Measurements from ENCODE around the gene DOP1B. TPM values are rescaled to one million over a fixed set of nuclear protein-coding genes. Genes with fewer than 3 reads are reported as not detected.
"Not testable (repeated sequence)": the region's sequence is repeated elsewhere in the genome, so short reads cannot be mapped to it uniquely, and the experiment has no call there.

DOP1B gene
- total and polyA plus RNA-seq, 12 donors, result 2.3 to 21.2 (median 13.5) TPM

GRCh38 chr21:36193200-36193599 lies 36.6 kb downstream of the DOP1B start:
- Histone ChIP-seq H3K36me3 (no peaks in the 10 kb centered on the region), H3K9me3 (no peaks in the 10 kb centered on the region), H3K27ac (no peak overlapping the region), H3K4me3 (no peak overlapping the region), H3K4me1 (peaks cover 5 to 15% (median 13%) of the 10 kb centered on the region in 9 donors), H3K27me3 (no peaks in the 10 kb centered on the region)
- ATAC-seq (no peak), DNase-seq (no peak)
- no peak for TF ChIP-seq CTCF (IDR thresholded peaks at IDR 0.05)
- intact Hi-C loops (cut with DNase I), result no loop called here
- 85 to 86% methylated on average over 7 of the region's 7 CpGs for WGBS, 2 donors

- ATAC-seq, result no peak
- H3K27ac ChIP-seq, result no peak overlapping the region
- TF ChIP-seq CTCF (IDR thresholded peaks at IDR 0.05), result no peak
- H3K36me3 ChIP-seq, result peaks cover 0 to 7% (median 0%) of the 10 kb centered on the region in 9 donors
- H3K27me3 ChIP-seq, result no peaks in the 10 kb centered on the region
- 71 to 77% methylated on average over 3 of the region's 3 CpGs for WGBS, 2 donors
- no peak for DNase-seq
- no peak overlapping the region for H3K4me3 ChIP-seq
- H3K4me1 ChIP-seq, result peaks cover 0 to 7% (median 5%) of the 10 kb centered on the region in 9 donors
- H3K9me3 ChIP-seq, result no peaks in the 10 kb centered on the region
- intact Hi-C loops (cut with DNase I), result no loop called here
Observed at GRCh38 chr21:36194024-36194423, 37.4 kb downstream of the DOP1B start.

GRCh38 chr21:36195613-36196012 lies 39.0 kb downstream of the DOP1B start:
- intact Hi-C loops (cut with DNase I), result no loop called here
- Histone ChIP-seq H3K9me3 (no peaks in the 10 kb centered on the region), H3K4me3 (no peak overlapping the region), H3K27ac (no peak overlapping the region), H3K36me3 (peaks cover 0 to 22% (median 0%) of the 10 kb centered on the region in 9 donors), H3K4me1 (no peaks in the 10 kb centered on the region), H3K27me3 (no peaks in the 10 kb centered on the region)
- DNase-seq (no peak), ATAC-seq (no peak)
- 97 to 100% methylated on average over 1 of the region's 1 CpG for WGBS, 2 donors
- TF ChIP-seq CTCF (IDR thresholded peaks at IDR 0.05), result no peak

GRCh38 chr21:36199021-36199420 lies 42.4 kb downstream of the DOP1B start:
- WGBS, 2 donors, result 77 to 81% methylated on average over 9 of the region's 9 CpGs
- DNase-seq (no peak), ATAC-seq (no peak)
- TF ChIP-seq CTCF (IDR thresholded peaks at IDR 0.05), result no peak
- Histone ChIP-seq H3K4me3 (no peak overlapping the region), H3K4me1 (peaks cover 0 to 17% (median 0%) of the 10 kb centered on the region in 9 donors), H3K36me3 (peaks cover 0 to 36% (median 0%) of the 10 kb centered on the region in 9 donors), H3K9me3 (no peaks in the 10 kb centered on the region), H3K27me3 (no peaks in the 10 kb centered on the region), H3K27ac (no peak overlapping the region)
- intact Hi-C loops (cut with DNase I), result no loop called here

GRCh38 chr21:36199575-36199974 lies 43.0 kb downstream of the DOP1B start:
- H3K36me3 ChIP-seq, result peaks cover 0 to 36% (median 0%) of the 10 kb centered on the region in 9 donors
- H3K4me1 ChIP-seq, result peaks cover 0 to 22% (median 0%) of the 10 kb centered on the region in 9 donors
- H3K27me3 ChIP-seq; intact Hi-C loops (cut with DNase I); H3K9me3 ChIP-seq; ATAC-seq; H3K4me3 ChIP-seq; H3K27ac ChIP-seq; DNase-seq: not testable (repeated sequence)
- 91 to 95% methylated on average over 4 to 5 of the region's 5 CpGs for WGBS, 2 donors

Measured in heart right ventricle (tissue), 16 donors.